Activated CD8-positive, alpha-beta memory T cell treated with anti-CD3 and anti-CD28 coated beads for 4 hours (primary cell): ENCODE data around the gene CACNA1C.

Source experiments
- DNase-seq, 2 donors: peaks; one replicate each; pipeline ENCODE4 v3.0.0-alpha.2; 2020; ENCODE audit warnings: low read depth in 2 of 2

CACNA1C gene

GRCh38 chr12:2341871-2342270 lies 289.1 kb downstream of the CACNA1C start:
- DNase-seq: no peak

- no peak for DNase-seq
These were observed 290.9 kb downstream of the CACNA1C start for GRCh38 chr12:2343681-2344080.

- DNase-seq: no peak
These were observed 291.7 kb downstream of the CACNA1C start for GRCh38 chr12:2344476-2344875.

GRCh38 chr12:2344885-2345284 lies 292.1 kb downstream of the CACNA1C start:
- no peak for DNase-seq

- DNase-seq: no peak
These were observed 293.1 kb downstream of the CACNA1C start for GRCh38 chr12:2345902-2346301.

GRCh38 chr12:2346416-2346815 lies 293.6 kb downstream of the CACNA1C start:
- DNase-seq: no peak

GRCh38 chr12:2347137-2347843 lies 294.5 kb downstream of the CACNA1C start:
- no peak for DNase-seq

GRCh38 chr12:2347844-2348481 lies 295.2 kb downstream of the CACNA1C start:
- DNase-seq: no peak

- no peak for DNase-seq
These were observed 295.7 kb downstream of the CACNA1C start for GRCh38 chr12:2348482-2348852.

GRCh38 chr12:2351161-2351560 lies 298.4 kb downstream of the CACNA1C start:
- DNase-seq: no peak

- no peak for DNase-seq
These were observed 299.4 kb downstream of the CACNA1C start for GRCh38 chr12:2352203-2352602.

- DNase-seq: no peak
These were observed 300.5 kb downstream of the CACNA1C start for GRCh38 chr12:2353281-2353680.

GRCh38 chr12:2353691-2354090 lies 300.9 kb downstream of the CACNA1C start:
- DNase-seq: no peak

GRCh38 chr12:2354151-2354991 lies 301.6 kb downstream of the CACNA1C start:
- no peak for DNase-seq

- no peak for DNase-seq
These were observed 302.4 kb downstream of the CACNA1C start for GRCh38 chr12:2355198-2355597.

- DNase-seq: no peak
These were observed 302.8 kb downstream of the CACNA1C start for GRCh38 chr12:2355604-2356003.

- DNase-seq: no peak
These were observed 303.9 kb downstream of the CACNA1C start for GRCh38 chr12:2356601-2357125.

GRCh38 chr12:2358986-2359658 lies 306.3 kb downstream of the CACNA1C start:
- DNase-seq: no peak

GRCh38 chr12:2359725-2360629 lies 307.2 kb downstream of the CACNA1C start:
- no peak for DNase-seq

- no peak for DNase-seq
These were observed 307.9 kb downstream of the CACNA1C start for GRCh38 chr12:2360630-2361170.
